GM19452 (cell line): ENCODE results near the gene DNAJA2.

Source experiments
- ATAC-seq: cut with Tn5 transposase; IDR thresholded peaks from one replicate; pipeline ENCODE4 v1.9.1; 2021; ENCODE audit not compliant: unreplicated experiment

The DNAJA2 gene

GRCh38 chr16:46929378-46930332, 43.8 kb downstream of the DNAJA2 start:
- peak; percentile 77 for ATAC-seq

- no peak for ATAC-seq
These were observed 44.7 kb downstream of the DNAJA2 start for GRCh38 chr16:46928811-46929210.

- no peak for ATAC-seq
These were observed 46.2 kb downstream of the DNAJA2 start for GRCh38 chr16:46927273-46927672.

- no peak for ATAC-seq
These were observed 46.8 kb downstream of the DNAJA2 start for GRCh38 chr16:46926470-46927225.

- ATAC-seq, result no peak
These were observed 49.1 kb downstream of the DNAJA2 start for GRCh38 chr16:46924402-46924801.

GRCh38 chr16:46923513-46924295, 49.8 kb downstream of the DNAJA2 start:
- ATAC-seq, result no peak

DNA sequence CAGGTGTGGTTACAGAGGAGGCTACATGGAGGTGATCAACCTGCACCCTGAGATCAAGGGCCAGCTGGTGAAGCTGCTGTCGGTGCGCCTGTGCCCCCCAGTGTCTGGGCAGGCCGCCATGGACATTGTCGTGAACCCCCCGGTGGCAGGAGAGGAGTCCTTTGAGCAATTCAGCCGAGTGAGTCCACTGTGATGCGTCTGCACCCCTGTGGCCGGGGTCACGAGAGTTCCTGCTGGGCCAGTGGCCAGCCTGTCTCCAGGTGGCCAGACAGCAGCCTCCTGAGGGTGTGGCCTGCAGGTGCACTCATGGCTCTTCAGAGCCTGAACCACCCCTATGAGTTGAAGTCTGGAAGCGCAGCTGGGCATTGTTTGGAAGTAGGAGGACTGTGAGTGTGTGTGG, 51.2 kb downstream of the DNAJA2 start:
- ATAC-seq, result no peak

GRCh38 chr16:46920402-46921068, 52.9 kb downstream of the DNAJA2 start:
- no peak for ATAC-seq

DNA sequence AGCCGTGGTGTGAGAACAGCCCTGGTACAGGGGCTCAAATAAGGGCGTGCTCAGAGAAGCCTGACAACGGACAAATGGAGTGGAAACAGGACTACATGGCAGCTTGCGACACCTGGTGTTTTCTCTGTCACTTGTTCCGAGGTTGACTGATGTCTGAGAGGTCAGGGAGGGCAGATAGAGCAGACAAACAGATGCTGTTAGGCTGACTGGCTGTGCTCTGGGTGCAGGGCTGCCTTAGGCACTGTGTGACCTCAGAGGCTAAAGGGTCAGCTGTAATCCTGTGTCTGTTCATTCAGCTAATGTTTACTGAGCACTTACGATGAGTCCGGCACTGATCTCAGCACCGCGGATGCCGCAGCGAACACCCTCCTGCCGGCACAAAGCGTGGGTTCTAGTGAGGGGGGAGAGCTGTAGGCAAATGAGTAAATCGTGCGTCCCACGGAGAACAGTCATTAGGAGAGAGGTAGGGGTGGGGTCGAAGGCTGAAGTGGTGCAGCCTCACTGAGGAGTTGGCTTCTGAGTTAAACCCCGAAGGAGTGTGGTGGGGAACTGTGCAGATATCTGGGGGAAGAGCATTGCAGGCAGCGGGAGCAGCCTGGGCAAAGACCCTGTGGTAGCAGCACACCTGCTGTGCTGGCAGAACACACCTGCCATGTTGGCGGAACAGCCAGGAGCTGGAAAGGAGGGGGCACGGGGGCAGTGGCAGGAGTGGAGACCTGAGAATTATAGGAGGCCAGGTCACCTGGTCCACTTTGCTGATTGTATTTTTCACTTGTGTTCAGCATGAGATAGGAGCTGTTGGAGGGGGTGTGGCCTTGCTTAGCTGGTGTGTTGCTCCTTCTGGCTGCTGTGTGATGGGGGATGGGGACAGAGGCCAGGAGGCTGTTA, 54.3 kb downstream of the DNAJA2 start:
- ATAC-seq, result peak; percentile 92

DNA sequence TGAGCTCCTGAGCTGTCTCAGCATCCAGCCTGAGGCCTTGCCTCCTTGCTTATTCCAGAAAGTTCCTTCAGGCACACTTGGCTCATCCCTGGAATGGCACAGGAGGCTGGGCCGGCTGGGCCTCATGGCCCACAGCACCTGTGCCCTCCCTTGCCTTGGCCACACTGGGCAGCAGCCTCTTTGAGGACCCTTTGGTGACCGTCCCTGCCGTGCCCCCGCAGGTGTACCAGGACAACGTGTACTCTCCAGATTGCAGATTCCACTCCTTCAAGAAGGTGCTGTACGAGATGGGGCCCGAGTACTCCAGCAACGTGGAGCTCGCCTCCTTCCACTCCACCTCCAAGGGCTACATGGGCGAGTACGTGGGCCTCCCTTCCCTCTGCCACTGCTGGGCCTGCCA, 55.1 kb downstream of the DNAJA2 start:
- no peak for ATAC-seq

- ATAC-seq, result no peak
These were observed 56.5 kb downstream of the DNAJA2 start for GRCh38 chr16:46916980-46917379.

DNA sequence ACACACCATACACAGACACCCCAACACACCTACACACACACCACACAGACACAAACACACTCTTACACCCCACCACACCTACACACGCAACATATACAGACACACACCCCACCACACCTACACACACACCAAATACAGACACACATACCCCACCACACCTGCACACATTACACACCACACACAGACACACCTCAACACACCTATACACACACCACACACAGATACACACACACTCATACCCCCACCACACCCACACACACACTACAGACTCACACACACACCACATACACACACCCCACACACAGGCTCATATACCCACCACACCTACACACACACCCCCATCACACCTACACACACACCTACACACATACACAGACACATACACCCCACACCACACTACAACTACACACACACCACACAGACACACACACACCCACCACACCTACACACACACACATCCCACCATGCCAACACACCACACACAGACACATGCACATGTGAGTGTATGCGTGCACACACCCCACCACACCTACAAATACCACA, 57.9 kb downstream of the DNAJA2 start:
- no peak for ATAC-seq

GRCh38 chr16:46914556-46915201, 58.8 kb downstream of the DNAJA2 start:
- ATAC-seq, result no peak

DNA sequence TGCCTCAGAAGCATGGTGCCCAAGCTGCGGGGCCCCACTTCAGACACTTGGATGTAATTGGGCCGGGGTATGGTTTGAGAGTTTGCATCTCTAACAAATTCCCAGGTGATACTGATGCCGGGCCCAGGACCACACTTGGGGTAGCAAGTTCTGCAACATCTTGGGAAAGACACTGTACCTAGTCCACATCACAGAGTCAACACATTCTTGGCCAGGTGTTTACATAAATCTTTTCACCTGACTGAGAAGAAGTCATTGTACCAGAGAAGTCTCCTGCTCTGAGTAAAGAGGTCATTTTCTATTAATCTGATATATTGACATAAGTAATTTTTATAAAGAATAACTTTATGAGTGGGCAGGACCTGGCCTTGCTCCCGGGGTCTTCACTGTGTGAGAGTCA, 61.8 kb downstream of the DNAJA2 start:
- ATAC-seq, result no peak

GRCh38 chr16:46911038-46911437, 62.4 kb downstream of the DNAJA2 start:
- peak; percentile 68 for ATAC-seq

GRCh38 chr16:46908540-46909372, 64.7 kb downstream of the DNAJA2 start:
- no peak for ATAC-seq

DNA sequence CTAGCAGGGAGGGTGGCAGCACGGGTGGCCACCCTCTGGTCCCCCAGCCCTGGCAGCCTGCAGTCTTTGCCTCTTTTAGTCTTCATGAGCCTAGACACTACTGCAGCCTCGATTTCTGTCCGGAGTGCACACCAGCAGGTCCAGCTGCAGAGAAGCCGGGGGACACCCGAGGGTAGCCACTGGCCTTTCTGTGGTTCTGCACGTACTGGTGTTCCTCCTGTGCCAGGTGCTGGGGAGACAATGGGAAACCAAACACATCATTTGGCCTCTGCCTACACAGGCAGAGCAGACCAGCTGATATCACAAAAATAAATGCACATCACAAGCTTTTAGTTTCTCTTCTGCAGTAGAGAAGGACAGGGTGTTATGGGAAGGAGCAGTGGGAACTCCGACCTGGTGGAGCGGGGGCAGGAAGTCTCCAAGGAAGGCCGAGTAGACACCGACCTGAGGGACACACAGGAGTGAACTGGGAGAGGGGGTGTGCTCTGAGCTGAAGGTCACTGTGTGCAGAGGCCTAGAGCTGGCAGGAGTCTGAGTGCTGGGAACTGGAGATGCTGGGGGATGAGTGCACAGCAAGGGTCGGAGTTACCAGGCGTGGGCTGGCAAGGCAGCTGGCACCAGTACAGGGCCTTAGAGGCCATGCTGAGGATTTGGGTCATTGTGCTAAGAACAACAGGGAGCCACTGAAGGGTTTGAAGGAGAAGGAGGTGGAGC, 66.3 kb downstream of the DNAJA2 start:
- ATAC-seq, result no peak
